SIG-M5 treated with dmso at 0.1 percent for 504 hours (cell line): Measurements from ENCODE around the gene UPP1.
"Not testable (repeated sequence)": the region's sequence is repeated elsewhere in the genome, so short reads cannot be mapped to it uniquely, and the experiment has no call there.

ENCODE experiments used
- DNase-seq: peaks from one replicate; lab custom pipeline; 2025; ENCODE audit not compliant: unreplicated experiment; lab: John Stamatoyannopoulos, UW

The UPP1 gene

GRCh38 chr7:48089046-48090003 is at the start of gene UPP1:
Gene UPP1, plus strand, starts transcription at chr7:48089265. Its CDS starts 5,519 bp downstream, at chr7:48094784.
- no peak for DNase-seq

- DNase-seq, result no peak
Measured at GRCh38 chr7:48040944-48041652, 48.0 kb upstream of the UPP1 start.

GRCh38 chr7:48041653-48041970 is 47.5 kb upstream of the UPP1 start:
- DNase-seq, result no peak

GRCh38 chr7:48042216-48042615 is 46.8 kb upstream of the UPP1 start:
- DNase-seq, result no peak

GRCh38 chr7:48042636-48043035 is 46.4 kb upstream of the UPP1 start:
- DNase-seq, result no peak

- no peak for DNase-seq
Measured at GRCh38 chr7:48045195-48045765, 43.8 kb upstream of the UPP1 start.

- no peak for DNase-seq
Measured at GRCh38 chr7:48046458-48046857, 42.6 kb upstream of the UPP1 start.

GRCh38 chr7:48048113-48048512 is 41.0 kb upstream of the UPP1 start:
- DNase-seq, result no peak

- no peak for DNase-seq
Measured at GRCh38 chr7:48049850-48050249, 39.2 kb upstream of the UPP1 start.

- DNase-seq, result no peak
Measured at GRCh38 chr7:48052748-48053147, 36.3 kb upstream of the UPP1 start.

- no peak for DNase-seq
Measured at GRCh38 chr7:48053736-48054135, 35.3 kb upstream of the UPP1 start.

- DNase-seq, result no peak
Measured at GRCh38 chr7:48058990-48059389, 30.1 kb upstream of the UPP1 start.

GRCh38 chr7:48059706-48060105 is 29.4 kb upstream of the UPP1 start:
- DNase-seq, result no peak

- DNase-seq, result no peak
Measured at GRCh38 chr7:48063985-48064384, 25.1 kb upstream of the UPP1 start.

GRCh38 chr7:48067475-48067874 is 21.6 kb upstream of the UPP1 start:
- no peak for DNase-seq

- no peak for DNase-seq
Measured at GRCh38 chr7:48074204-48074654, 14.8 kb upstream of the UPP1 start.

- DNase-seq, result no peak
Measured at GRCh38 chr7:48077423-48077822, 11.6 kb upstream of the UPP1 start.

- DNase-seq, result no peak
Measured at GRCh38 chr7:48078470-48078869, 10.6 kb upstream of the UPP1 start.

GRCh38 chr7:48082378-48082777 is 6.7 kb upstream of the UPP1 start:
- not testable (repeated sequence) for DNase-seq

GRCh38 chr7:48083114-48083830 is 5.8 kb upstream of the UPP1 start:
- DNase-seq, result no peak

- DNase-seq, result peak; percentile 85
Measured at GRCh38 chr7:48084727-48085432, 4.2 kb upstream of the UPP1 start.
